CD14-positive monocyte (primary cell): ENCODE data around the gene GLMP. TPM values are rescaled to one million over a fixed set of nuclear protein-coding genes. Genes with fewer than 3 reads are reported as not detected.

Experiments used
- DNase-seq, 3 donors: peaks; one replicate each; pipeline ENCODE4 v3.0.0-alpha.2; 2011 to 2022
- H2AFZ ChIP-seq: 2 replicates; pipeline ENCODE4 v1.6.0; 2012; ENCODE audit warnings: mild to moderate bottlenecking, low read depth, low read length, inconsistent platforms; ENCODE audit not compliant: insufficient read depth, poor library complexity, severe bottlenecking
- H3K27ac ChIP-seq, 2 donors: 1 replicate in 1 of 2; 2 replicates in 1 of 2; pipeline ENCODE4 v1.5.1; 2012 to 2013; ENCODE audit warnings: low read length in 2 of 2, control low read depth in 1 of 2, inconsistent platforms in 1 of 2, low read depth in 1 of 2, mild to moderate bottlenecking in 1 of 2
- H3K27me3 ChIP-seq, 2 donors: one replicate each; pipeline versions ENCODE4 v1.6.0 to v1.6.1; 2011 to 2013; ENCODE audit warnings: low read length in 2 of 2; ENCODE audit not compliant: control insufficient read depth in 2 of 2, insufficient read depth in 2 of 2
- H3K36me3 ChIP-seq, 2 donors: replicated peaks in 1 of 2; 1 replicate in 1 of 2; 2 replicates in 1 of 2; pipeline versions ENCODE4 v1.5.1 to v1.6.1; 2012 to 2013; ENCODE audit warnings: low read length in 2 of 2, control low read depth in 1 of 2, inconsistent platforms in 1 of 2, mild to moderate bottlenecking in 1 of 2; ENCODE audit not compliant: insufficient read depth in 2 of 2, control insufficient read depth in 1 of 2
- H3K4me1 ChIP-seq, 2 donors: 1 replicate in 1 of 2; 2 replicates in 1 of 2; pipeline versions ENCODE4 v1.5.1 to v1.6.1; 2012 to 2013; ENCODE audit warnings: low read length in 2 of 2, control low read depth in 1 of 2, inconsistent platforms in 1 of 2, mild to moderate bottlenecking in 1 of 2, moderate library complexity in 1 of 2; ENCODE audit not compliant: insufficient read depth in 2 of 2, control insufficient read depth in 1 of 2
- H3K4me2 ChIP-seq: replicated peaks from 2 replicates; pipeline ENCODE3; 2012; ENCODE audit warnings: low read length, moderate library complexity, mild to moderate bottlenecking; ENCODE audit not compliant: poor library complexity, severe bottlenecking; ENCODE audit errors: extremely low read depth
- H3K4me3 ChIP-seq, 3 experiments: fragments of 200-600 bp in 1 of 3; sonication (generic) in 1 of 3; replicated peaks in 1 of 3; 1 replicate in 2 of 3; 2 replicates in 1 of 3; pipeline ENCODE4 v1.5.1; 2011 to 2013; ENCODE audit warnings: low read length in 3 of 3, mild to moderate bottlenecking in 3 of 3, control low read depth in 2 of 3, low read depth in 2 of 3, inconsistent platforms in 1 of 3, moderate library complexity in 1 of 3
- H3K79me2 ChIP-seq: 2 replicates; pipeline ENCODE4 v1.6.0; 2012; ENCODE audit warnings: mild to moderate bottlenecking, control low read depth, inconsistent platforms, low read length, moderate library complexity; ENCODE audit not compliant: insufficient read depth
- H3K9ac ChIP-seq: 2 replicates; pipeline ENCODE4 v1.6.0; 2017; ENCODE audit warnings: low read length, mild to moderate bottlenecking; ENCODE audit not compliant: insufficient read depth, poor library complexity, severe bottlenecking
- H3K9me3 ChIP-seq, 2 donors: replicated peaks in 1 of 2; 1 replicate in 1 of 2; 2 replicates in 1 of 2; pipeline versions ENCODE4 v1.5.1 to v1.6.1; 2012 to 2013; ENCODE audit warnings: low read length in 2 of 2, control low read depth in 1 of 2; ENCODE audit not compliant: control insufficient read depth in 1 of 2, insufficient read depth in 1 of 2
- H4K20me1 ChIP-seq: 2 replicates; pipeline ENCODE4 v1.6.0; 2012; ENCODE audit warnings: mild to moderate bottlenecking, low read length, control low read depth, moderate library complexity; ENCODE audit not compliant: insufficient read depth
- H3K27ac Mint-ChIP-seq, 7 donors: one replicate each; pipeline ENCODE4 v1.8.0; 2020; ENCODE audit warnings: mild to moderate bottlenecking in 7 of 7, mixed read lengths in 7 of 7, moderate library complexity in 6 of 7, inconsistent platforms in 2 of 7
- H3K27me3 Mint-ChIP-seq, 3 donors: one replicate each; pipeline ENCODE4 v1.8.0; 2021 to 2022; ENCODE audit warnings: low read depth in 3 of 3, mild to moderate bottlenecking in 3 of 3, mixed read lengths in 3 of 3, moderate library complexity in 3 of 3, inconsistent platforms in 1 of 3
- H3K36me3 Mint-ChIP-seq, 2 donors: one replicate each; pipeline ENCODE4 v1.8.0; 2020; ENCODE audit warnings: mixed read lengths in 2 of 2, inconsistent platforms in 1 of 2, mild to moderate bottlenecking in 1 of 2
- H3K4me1 Mint-ChIP-seq: one replicate; pipeline ENCODE4 v1.8.0; 2020; ENCODE audit warnings: mild to moderate bottlenecking, mixed read lengths
- H3K4me3 Mint-ChIP-seq, 2 donors: one replicate each; pipeline ENCODE4 v1.8.0; 2020; ENCODE audit warnings: mild to moderate bottlenecking in 2 of 2, mixed read lengths in 2 of 2, moderate library complexity in 1 of 2
- H3K9me3 Mint-ChIP-seq, 7 donors: one replicate each; pipeline ENCODE4 v1.8.0; 2020 to 2022; ENCODE audit warnings: mixed read lengths in 7 of 7, mild to moderate bottlenecking in 6 of 7, moderate library complexity in 6 of 7, inconsistent platforms in 2 of 7
- WGBS: methylation state at CpG from one replicate; pipeline ENCODE4 v1.1.5; 2013; ENCODE audit warnings: missing lambda C conversion rate; ENCODE audit not compliant: insufficient coverage; 5-methylcytosine and 5-hydroxymethylcytosine counted together
- intact Hi-C, 2 donors: fragments of 100-400 bp; cut with micrococcal nuclease; formaldehyde crosslinking; loops; one replicate each; pipeline versions ENCODE4 v1.15.0 to v1.15.1; 2023
- polyA plus RNA-seq, 3 donors: library from polyadenylated mRNA; depleted of rRNA in 1 of 3; unstranded in 2 of 3; stranded (reverse) in 1 of 3; fragments of 300-500 nt in 2 of 3; fragments of >200 nt in 1 of 3; fragmentation: Illumina TruSeq in 2 of 3; gene quantifications; 1 replicate in 2 of 3; 2 replicates in 1 of 3; pipeline ENCODE4 v1.2.3, GENCODE V29; 2012 to 2021
- TF ChIP-seq, protein P1 (sequence below): fragments of 200-600 bp; IDR thresholded peaks from one replicate; pipeline ENCODE4 v1.8.0; 2022; ENCODE audit warnings: antibody characterized with exemption, mild to moderate bottlenecking

The GLMP gene
- polyA plus RNA-seq, 3 donors: 24.3 to 59.6 (median 34.7) TPM

DNA sequence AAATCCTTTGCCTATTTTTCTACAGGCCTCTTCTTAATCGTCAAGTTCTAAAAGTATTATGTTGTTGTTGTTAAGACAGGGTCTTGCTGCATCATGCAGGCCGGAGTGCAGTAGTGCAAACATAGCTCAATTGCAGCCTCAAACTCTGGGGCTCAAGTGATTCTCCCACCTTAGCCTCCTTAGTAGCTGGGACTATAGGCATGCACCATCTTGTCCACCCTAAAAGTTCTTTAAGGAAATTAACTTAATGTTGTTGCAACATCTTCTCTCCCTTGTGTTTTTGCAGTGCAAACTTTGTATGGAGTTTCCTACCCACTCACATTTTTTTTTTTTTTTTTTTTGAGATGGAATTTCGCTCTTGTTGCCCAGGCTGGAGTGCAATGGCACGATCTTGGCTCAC, 7.8 kb upstream of the GLMP start:
- TF ChIP-seq, protein P1, sequence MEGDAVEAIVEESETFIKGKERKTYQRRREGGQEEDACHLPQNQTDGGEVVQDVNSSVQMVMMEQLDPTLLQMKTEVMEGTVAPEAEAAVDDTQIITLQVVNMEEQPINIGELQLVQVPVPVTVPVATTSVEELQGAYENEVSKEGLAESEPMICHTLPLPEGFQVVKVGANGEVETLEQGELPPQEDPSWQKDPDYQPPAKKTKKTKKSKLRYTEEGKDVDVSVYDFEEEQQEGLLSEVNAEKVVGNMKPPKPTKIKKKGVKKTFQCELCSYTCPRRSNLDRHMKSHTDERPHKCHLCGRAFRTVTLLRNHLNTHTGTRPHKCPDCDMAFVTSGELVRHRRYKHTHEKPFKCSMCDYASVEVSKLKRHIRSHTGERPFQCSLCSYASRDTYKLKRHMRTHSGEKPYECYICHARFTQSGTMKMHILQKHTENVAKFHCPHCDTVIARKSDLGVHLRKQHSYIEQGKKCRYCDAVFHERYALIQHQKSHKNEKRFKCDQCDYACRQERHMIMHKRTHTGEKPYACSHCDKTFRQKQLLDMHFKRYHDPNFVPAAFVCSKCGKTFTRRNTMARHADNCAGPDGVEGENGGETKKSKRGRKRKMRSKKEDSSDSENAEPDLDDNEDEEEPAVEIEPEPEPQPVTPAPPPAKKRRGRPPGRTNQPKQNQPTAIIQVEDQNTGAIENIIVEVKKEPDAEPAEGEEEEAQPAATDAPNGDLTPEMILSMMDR: no peak
- no peaks in the 10 kb centered on the region for H3K9me3 Mint-ChIP-seq
- Histone ChIP-seq H3K9ac (no peak overlapping the region), H3K4me1 (no peaks in the 10 kb centered on the region), H3K4me3 (no peak overlapping the region), H3K4me2 (no peak overlapping the region), H3K36me3 (peaks cover 13 to 22% of the 10 kb centered on the region in 2 donors), H3K9me3 (no peaks in the 10 kb centered on the region), H3K79me2 (no peaks in the 10 kb centered on the region), H2AFZ (no peak overlapping the region), H4K20me1 (no peaks in the 10 kb centered on the region), H3K27ac (no peak overlapping the region), H3K27me3 (no peaks in the 10 kb centered on the region)
- intact Hi-C loops: no loop called here
- peaks cover 3% of the 10 kb centered on the region for H3K4me1 Mint-ChIP-seq
- DNase-seq: no peak
- no CpG with 5 or more reads among the region's 4 CpGs for WGBS
- no peak overlapping the region for H3K4me3 Mint-ChIP-seq
- H3K27ac Mint-ChIP-seq: no peak overlapping the region
- H3K36me3 Mint-ChIP-seq: peaks cover 24 to 45% of the 10 kb centered on the region in 2 donors
- H3K27me3 Mint-ChIP-seq: peaks cover 0 to 3% (median under 1%) of the 10 kb centered on the region in 3 donors

- peaks cover 19% of the 10 kb centered on the region for H3K4me1 Mint-ChIP-seq
- Histone ChIP-seq H3K36me3 (peaks cover 0 to 4% of the 10 kb centered on the region in 2 donors), H3K4me2 (no peak within 1 kb of the TSS), H3K9ac (no peak within 1 kb of the TSS), H3K9me3 (no peaks in the 10 kb centered on the region), H3K4me3 (no peak within 1 kb of the TSS), H3K27me3 (no peaks in the 10 kb centered on the region), H3K27ac (no peak within 1 kb of the TSS), H2AFZ (no peak within 1 kb of the TSS), H3K4me1 (peaks cover 16 to 19% of the 10 kb centered on the region in 2 donors), H3K79me2 (peaks cover 6% of the 10 kb centered on the region), H4K20me1 (peaks cover 6% of the 10 kb centered on the region)
- DNase-seq: no peak
- H3K4me3 Mint-ChIP-seq: no peak within 1 kb of the TSS
- peaks cover 0 to 3% (median 0%) of the 10 kb centered on the region in 7 donors for H3K9me3 Mint-ChIP-seq
- H3K27me3 Mint-ChIP-seq: peaks cover 0 to 3% (median 2%) of the 10 kb centered on the region in 3 donors
- WGBS: 95% methylated on average over 17 of the region's 19 CpGs
- peaks cover 4 to 13% of the 10 kb centered on the region in 2 donors for H3K36me3 Mint-ChIP-seq
- TF ChIP-seq, protein P1: no peak
- H3K27ac Mint-ChIP-seq: no peak within 1 kb of the TSS
- intact Hi-C loops: no loop called here
These were observed 3.4 kb upstream of the GLMP start, which contains the start of gene VHLL for GRCh38 chr1:156298852-156299357. VHLL (minus strand) TSS chr1:156299307; CDS start chr1:156299189, 118 bp downstream.
